Hematopoietic multipotent progenitor cell treated with erythropoietin and hydrocortisone succinate and interleukin-3 and kit ligand, for 17 days (in vitro differentiated cells): Measurements from ENCODE around the gene ROGDI.
A peak's percentile ranks its signal among the peaks of the same experiment; 100 is the strongest.
"Not testable (repeated sequence)": the region's sequence is repeated elsewhere in the genome, so short reads cannot be mapped to it uniquely, and the experiment has no call there.

Experiments
- DNase-seq: peaks from one replicate; pipeline ENCODE4 v3.0.0-alpha.2; 2015; ENCODE audit warnings: low spot score

ROGDI gene

DNA sequence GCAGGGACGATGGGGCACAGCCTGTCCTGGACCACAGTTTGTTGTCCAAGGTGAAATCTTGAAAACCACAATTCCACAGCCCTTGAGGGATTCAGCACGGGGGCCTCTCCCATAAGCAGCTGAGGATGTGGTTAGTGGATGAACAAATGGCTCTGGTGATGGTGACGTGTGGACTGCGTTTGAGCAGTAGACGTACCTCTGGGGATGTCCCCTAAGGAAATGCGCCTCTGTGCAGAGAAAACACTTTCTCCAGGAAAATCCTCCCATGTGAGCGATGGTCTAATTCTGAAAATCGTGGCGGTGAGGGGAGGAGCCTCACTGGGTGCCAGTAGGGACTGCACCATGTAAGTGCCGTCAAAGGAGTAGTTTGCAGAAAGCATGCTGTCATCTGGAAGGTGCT lies 11.6 kb downstream of the ROGDI start:
- DNase-seq = no peak

DNA sequence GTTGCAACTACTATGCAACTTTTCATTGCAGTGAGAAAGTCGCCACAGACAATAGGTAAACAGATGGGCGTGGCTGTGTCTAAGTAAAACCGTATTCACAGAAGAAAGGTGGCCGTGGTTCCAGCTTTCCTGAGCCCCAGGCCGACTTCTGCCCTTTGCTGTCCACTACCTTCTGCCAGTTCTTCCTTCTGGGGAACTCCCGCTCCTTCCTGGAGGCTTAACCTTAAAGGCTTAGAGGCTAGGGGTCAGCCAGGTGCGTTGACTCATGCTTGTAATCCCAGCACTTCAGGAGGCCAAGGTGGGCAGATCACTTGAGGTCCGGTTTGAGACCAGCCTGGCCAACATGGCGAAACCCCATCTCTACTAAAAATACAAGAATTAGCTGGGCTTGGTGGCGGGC lies 12.2 kb downstream of the ROGDI start:
- no peak for DNase-seq

DNA sequence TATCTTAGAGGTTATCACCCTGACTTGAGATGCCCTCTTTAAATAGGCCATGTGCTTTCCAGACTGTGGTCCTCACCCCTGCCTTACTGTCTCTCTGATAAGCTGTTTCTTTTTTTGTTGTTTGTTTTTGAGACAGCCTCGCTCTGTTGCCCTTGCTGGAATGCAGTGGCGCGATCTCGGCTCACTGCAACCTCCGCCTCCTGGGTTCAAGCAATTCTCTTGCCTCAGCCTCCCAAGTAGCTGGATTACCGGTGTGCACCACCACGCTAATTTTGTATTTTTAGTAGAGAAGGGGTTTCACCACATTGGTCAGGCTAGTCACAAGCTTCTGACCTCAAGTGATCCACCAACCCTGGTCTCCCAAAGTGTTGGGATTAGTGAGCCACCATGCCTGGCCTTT lies 13.5 kb downstream of the ROGDI start:
- DNase-seq = no peak

DNA sequence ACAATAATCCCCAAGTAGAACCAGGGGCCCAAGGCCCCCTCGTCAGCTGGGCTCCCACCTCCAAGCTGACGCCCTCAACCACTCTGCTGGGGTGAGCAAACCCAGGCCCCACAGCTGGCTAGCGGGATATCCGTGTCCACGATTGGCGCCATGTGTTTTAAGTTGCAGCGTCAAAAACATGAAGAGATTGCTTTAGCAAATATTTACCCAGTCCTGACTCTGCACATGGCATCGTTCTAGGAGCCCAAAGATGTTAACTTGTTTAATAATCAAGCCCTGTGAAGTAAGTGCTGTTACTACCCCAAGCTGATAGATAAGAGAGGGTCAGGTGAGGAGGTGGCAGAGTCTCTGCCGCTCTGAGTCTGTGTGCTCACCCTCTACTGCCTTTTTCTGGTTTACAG lies 13.9 kb downstream of the ROGDI start:
- DNase-seq = no peak

DNA sequence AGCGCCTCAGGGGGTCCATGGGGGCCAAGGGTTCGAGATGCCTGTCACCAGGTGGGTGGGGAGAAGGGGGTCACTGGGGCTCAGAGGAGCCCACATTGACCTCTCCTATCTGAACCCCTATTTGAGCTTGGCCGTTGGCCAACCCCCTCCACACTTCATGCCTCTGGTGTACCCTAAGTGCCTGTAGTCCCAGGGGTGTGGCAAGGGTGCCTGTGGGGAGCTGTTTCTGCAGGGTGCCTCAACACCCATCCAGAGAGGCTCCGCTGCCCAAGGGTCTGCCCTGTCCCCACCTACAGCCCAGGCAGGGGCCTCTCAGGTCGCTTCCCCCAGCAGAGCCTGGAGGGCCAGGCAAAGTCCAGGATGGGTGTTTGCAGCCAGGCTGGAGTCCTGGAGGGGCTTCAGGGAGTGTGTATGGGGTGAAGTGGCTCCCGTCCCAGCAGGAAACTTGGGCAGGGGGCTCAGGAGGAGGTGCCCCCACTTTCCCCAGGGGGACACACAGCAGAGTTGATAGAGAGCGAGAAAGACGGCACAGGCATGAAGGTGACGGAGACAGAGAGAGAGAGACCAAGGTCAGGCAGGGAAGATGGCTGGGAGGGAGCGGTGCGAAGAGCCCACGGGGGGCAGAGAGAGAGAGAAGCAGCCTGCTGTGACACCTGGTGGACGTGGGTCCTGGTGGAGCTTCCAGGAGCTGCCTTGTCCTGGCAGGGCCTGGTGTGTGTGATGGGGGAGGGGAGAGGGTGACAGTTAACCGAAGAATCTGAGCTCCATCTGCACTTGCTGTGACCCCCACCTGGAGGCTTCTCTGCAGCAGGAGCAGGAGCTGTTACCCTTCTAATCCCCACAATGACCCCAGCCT lies 14.6 kb downstream of the ROGDI start, which contains the start of gene SEPTIN12:
TSS of gene SEPTIN12 (minus strand) at position 719 of the 856 bp plus-strand sequence. CDS start at position 19, 700 bp downstream.
- DNase-seq = no peak

DNA sequence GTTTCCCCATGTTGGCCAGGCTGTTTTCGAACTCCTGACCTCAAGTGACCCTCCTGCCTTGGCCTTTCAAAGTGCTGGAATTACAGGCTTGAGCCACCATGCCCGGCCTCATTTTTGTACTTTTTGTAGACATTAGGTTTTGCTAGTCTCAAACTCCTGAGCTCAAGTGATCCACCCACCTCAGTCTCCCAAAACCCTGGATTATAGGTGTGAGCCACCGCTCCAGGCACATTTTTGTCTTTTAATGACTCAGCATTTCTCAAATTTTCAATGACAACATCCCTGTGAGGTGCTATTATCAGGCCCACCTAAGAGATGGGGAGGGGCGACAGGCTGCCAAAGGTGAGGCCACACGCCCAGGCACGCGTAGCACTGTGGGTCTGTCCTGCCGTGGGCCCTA lies 15.4 kb downstream of the ROGDI start:
- DNase-seq = no peak

DNA sequence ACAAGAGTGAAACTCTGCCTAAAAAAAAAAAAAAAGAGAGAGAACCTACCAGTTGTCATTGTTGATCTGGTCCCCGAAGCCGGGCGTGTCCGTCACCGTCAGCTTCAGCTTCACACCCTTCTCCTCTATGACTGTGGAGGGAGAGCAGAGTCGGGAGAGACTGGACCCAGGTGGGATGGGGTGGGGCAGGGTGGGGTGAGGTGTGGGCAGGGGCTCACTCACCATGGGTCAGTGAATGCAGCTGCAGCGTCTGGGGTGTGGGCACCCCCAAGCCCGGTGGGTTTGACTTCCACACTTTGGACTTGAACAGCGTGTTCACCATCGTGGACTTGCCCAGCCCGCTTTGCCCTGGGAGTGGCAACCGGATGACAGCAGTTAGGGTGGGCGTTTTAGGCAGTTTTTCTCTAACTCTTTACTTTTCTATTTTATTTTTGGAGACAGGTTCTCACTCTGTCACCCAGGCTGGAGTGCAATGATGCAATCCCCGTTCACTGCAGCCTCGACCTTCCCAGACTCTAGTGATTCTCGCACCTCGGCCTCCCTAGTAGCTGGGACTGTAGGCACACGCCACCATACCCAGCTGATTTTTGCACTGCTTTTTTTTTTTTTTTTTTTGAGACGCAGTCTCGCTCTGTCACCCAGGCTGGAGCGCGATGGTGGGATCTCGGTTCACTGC lies 16.5 kb downstream of the ROGDI start:
- no peak for DNase-seq

DNA sequence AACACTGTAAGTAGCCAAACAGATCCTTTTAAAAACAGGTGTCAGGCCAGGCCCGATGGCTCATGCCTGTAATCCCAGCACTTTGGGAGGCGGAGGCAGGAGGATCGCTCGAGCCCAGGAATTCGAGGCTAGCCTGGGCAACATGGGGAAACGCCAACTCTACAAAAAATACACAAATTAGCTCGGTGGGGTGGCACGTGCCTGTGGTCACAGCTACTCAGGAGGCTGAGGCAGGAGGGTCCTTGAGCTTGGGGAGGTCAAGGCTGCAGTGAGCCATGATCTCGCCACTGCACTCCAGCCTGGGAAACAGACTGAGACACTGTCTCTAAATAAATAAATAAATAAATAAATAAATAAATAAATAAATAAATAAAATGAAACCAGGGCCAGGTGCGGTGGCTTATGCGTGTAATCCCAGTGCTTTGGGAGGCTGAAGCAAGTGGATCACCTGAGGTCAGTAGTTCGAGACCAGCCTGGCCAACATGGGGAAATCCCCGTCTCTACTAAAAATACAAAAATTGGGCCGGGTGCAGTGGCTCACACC lies 17.9 kb downstream of the ROGDI start:
- DNase-seq = not testable (repeated sequence)

DNA sequence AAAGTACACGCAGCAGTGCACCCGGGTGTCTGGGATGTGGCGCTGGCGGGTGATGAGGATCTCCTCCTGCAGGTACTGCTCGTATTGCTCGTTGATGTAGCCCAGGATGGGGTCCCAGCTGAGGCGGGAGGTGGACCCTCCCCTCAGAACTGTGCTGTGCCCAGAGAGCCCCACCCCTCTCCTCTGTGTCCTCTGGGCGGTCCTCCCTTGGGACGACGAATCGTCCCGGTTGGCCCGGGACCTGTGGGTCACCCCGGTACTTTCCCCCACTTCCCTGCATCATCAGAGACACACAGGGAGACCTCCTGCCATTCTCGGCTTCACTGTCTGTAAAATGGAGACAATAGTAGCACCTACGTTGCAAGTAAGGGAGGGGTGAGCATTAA lies 18.5 kb downstream of the ROGDI start:
- DNase-seq = no peak

DNA sequence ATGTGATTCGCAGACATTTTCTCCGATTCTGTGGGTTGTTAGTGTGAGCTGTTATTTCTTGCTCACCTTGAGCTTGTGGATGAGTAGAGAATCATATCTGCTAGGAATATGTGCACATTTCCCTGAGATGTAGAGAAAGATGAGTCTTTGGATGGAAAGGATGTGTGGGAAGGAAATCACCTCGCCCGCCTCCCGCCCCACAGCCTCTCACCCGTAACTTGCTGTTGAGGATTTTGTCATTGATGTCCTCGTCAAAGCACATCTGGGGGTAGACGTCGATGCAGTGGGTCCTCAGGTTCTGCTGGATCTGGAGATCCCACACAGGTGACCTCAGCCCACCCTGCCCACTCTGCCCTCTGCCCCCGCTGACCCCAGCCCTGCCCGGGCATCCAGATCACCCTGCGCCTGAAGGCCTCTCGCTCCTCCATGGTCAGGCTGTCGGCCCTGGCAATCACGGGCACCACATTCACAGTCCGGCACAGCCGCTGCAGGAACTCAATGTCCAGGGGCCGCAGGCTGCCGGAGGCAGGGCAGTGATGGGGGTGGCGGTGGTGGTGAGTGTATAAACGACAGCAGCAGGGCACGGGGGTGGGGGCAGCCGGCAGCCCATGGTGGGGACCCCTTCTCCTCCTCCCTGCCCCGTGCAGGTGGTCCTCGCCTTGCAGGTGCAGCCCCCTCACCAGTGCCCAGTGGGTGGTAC lies 19.0 kb downstream of the ROGDI start:
- no peak for DNase-seq

DNA sequence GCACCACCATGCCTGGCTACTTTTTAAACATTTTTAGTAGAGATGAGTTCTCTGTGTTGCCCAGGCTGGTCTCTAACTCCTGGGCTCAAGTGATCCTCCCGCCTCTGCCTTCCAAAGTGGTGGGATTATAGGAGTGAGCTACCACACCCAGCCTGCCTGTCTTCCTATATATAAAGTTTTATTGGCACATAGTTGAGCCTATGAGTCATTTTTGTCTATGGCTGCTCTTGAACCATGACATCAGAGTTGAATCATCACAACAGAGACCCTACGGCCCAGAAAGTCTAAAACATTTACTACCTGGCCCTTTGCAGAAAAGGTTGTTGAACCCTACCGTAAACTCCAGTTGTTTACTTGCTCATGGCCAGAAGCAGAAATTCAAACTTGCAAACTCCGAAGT lies 22.2 kb downstream of the ROGDI start:
- DNase-seq = no peak

DNA sequence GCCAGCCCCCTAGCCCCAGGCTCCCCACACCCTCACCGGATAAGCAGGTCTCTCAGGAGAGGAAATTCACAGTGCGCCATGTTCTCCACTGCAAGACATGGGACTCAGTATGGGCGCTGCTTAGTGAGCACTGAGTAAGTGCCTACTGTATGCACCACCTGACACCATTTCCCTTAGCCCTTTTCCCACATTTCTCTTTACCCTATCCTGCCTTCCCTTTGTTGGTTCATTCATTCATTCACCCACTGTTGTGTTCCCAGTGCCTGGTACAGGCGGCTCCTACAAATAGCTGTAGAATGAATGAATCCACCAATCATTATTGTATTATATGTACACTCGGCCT lies 24.4 kb downstream of the ROGDI start:
- DNase-seq = no peak

DNA sequence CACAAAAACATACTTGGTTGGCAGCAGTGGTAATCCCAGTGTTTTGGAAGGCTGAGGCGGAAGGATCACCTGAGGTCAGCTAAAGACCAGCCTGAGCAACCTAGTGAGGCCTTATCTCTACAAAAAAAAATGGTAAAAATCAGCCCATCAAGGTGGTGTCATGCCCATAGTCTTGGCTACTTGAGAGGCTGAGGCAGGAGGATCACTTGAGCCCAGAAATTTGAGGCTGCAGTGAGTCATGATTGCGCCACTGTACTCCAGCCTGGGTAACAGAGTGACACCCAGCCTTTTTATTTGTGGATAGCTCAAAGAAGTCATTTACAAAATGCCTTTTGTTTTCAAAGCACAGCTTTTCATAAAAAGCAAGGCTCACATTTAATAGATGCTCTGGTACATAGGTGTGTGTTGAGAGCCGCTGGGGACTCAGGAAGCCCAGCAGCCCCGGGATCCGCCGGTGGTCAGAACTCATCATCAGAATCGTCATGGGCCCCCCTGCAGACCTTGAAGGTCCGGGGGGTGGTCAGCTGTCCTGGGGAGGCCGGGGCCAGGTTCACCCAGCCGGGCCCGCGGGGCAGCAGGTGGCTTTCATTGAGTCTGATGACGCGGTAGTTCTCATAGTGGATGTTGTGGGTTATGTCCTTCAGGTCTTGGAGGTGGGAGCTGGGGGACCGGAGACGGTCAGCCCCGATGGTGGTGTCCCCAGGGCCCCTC lies 24.9 kb downstream of the ROGDI start:
- DNase-seq = no peak

DNA sequence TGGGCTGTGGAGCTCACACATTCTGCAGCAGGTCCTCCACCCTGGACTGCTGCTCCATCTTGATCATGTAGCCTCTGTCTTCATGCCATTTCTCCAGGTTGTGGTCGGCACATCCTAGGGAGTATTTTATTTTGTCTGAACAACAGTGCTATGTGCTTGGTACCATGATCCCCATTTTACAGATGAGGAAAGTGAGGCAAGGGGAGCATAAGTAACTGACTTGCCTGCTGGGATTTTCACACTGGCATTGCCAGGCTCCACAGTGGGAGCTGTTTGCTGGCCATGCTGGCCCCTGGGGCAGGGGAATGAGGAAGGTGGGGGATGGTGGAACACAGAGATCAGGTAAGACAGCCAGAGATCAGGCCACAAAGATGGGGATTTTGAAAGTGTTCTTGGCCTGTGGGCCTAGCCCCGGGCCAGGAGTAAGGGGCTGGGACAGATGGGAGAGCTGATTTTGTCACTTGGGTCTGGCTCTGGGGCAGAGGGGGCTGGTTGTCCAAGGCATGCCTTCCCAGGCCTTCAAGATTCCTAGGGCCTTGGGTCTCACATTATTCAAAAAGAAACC lies 26.2 kb downstream of the ROGDI start:
- no peak for DNase-seq

DNA sequence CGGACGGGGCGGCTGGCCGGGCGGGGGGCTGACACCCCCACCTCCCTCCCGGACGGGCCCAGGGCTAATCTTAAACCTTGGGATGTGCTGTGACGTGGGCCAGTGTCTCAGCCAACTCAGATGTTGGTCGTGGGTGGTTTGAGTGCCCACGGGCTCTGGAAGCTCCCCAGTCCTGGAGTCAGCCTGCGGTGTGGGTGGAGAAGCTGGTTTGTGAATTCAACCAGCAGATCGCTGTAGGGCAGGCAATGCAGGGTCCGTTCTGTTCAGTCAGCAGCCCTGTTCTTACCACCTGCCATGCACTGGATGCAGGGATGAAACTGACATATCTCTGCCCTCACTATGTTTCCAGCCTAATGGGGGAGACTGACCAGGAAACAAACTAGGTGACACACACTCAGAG lies 27.4 kb downstream of the ROGDI start:
- DNase-seq = no peak

DNA sequence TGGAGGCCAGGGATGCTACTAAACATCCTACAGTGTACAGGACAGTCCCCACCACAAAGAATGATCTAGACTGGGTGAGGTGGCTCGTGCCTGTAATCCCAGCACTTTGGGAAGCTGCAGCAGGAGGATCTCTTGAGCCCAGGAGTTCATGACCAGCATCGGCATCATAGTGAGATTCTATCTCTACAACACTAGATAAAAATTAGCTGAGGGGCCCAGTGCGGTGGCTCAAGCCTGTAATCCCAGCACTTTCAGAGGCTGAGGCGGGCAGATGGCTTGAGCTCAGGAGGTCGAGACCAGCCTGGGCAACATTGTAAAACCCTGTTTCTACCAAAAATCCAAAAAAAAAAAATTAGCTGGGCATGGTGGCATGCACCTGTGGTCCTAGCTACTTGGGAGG lies 30.1 kb downstream of the ROGDI start:
- no peak for DNase-seq

DNA sequence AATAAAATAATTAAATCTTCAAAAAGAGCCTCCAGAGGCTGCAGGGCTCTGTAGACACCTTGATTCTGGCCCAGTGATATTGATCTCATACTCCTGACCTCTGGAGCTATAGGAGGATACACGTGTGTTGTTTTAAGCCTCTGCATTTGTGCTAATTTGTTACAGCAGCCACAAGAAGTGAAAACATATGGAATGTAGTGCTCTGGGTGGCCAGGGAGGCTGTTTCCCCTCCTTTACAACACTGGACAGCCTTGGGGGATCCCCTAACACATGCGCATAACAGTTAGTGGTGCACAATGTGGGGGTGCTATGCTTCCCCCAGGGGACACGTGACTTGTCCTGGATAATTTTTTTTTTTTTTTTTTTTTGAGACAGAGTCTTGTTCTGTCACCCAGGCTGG lies 30.8 kb downstream of the ROGDI start:
- no peak for DNase-seq

DNA sequence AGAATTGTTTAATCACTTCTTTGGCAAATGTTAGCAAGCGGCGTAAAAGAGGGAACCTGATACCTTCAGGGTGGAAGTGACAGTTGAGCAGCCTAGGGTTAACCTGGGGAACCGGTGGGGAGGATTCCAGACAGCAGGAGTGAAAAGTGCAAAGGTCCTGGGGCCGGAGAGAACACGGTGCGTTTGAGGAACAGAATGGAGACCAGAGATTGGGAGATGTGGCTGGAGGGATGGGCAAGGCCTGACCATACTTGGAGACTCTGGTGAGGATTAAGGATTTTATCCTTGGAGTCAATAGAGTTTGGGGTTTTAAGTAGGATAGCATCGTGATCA lies 33.2 kb downstream of the ROGDI start:
- no peak for DNase-seq

DNA sequence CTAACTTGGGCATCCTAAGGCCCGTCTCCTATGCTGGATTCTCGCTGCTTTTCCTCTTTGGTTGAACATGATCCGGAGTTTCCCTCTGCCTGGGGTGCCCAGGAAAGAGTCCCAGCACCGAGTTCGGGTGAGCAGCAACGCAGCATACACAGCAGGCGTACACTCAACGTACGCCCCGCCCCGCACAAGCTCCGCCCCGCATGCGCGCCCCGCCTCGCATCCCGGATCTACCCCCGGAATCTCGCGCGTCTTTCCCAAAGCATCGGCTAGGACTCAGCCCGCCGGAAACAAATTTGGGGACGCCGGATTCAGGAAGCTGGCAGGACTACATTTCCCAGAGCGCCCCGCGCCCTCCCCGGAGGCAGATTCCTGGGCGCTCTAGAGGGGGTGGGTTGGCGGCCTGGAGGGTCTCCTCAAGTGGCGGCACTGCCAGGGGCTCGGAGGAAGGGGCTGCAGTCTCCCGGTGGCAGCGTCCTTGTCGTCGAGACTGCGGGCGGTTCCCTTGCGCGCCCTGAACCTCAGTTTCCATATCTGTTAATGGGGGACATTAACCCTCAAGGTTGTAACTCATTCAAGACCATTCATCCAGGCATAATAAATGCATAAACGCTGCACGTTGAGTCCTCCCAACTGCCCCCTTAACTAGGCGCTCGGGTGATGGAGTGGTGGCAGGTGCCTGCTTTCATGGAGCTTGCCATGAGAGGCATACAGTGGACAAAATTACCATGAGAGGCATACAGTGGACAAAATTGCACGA lies 33.7 kb downstream of the ROGDI start:
- DNase-seq = peak; percentile 65

DNA sequence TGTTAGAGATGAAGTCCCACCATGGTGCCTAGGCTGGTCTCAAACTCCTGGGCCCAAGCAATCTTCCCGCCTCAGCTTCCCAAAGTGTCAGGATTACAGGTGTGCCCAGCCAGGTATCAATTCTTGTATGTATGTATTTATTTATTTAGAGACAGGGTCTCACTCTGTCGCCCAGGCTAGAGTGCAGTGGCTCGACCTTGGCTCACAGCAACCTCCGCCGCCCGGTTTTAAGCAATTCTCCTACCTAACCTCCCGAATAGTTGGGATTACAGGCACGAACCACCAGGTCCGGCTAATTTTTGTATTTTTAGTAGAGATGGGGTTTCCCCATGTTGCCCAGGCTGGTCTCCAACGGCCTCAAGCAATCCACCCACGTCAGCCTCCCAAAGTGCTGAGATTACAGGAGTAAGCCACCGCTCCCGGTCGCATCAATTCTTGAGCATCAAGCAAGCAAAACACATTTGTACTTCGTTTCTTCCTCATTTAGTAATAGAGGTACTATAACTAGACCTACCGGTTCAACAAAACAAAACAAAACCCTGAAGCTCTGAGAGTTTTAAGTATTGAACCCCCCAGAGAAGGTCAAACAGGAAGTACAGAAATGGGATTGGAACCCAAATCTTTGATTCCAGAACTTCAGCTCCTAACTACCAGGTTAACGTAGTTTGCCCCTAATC lies 34.4 kb downstream of the ROGDI start:
- no peak for DNase-seq
